Measurements from ENCODE around the gene MED22. TPM values are rescaled to one million over a fixed set of nuclear protein-coding genes. Genes with fewer than 3 reads are reported as not detected.

MED22 gene
- total RNA-seq, 1 donor, result 14.5 TPM

- TF ChIP-seq, protein P1, sequence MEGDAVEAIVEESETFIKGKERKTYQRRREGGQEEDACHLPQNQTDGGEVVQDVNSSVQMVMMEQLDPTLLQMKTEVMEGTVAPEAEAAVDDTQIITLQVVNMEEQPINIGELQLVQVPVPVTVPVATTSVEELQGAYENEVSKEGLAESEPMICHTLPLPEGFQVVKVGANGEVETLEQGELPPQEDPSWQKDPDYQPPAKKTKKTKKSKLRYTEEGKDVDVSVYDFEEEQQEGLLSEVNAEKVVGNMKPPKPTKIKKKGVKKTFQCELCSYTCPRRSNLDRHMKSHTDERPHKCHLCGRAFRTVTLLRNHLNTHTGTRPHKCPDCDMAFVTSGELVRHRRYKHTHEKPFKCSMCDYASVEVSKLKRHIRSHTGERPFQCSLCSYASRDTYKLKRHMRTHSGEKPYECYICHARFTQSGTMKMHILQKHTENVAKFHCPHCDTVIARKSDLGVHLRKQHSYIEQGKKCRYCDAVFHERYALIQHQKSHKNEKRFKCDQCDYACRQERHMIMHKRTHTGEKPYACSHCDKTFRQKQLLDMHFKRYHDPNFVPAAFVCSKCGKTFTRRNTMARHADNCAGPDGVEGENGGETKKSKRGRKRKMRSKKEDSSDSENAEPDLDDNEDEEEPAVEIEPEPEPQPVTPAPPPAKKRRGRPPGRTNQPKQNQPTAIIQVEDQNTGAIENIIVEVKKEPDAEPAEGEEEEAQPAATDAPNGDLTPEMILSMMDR (IDR thresholded peaks at IDR 0.05; ENCODE audit: extremely low read depth, low read depth, low read length), result no peak
- Histone ChIP-seq H3K27ac (ENCODE audit: low read depth, low read length) (no peak overlapping the region), H3K4me3 (ENCODE audit: insufficient read depth, low read length) (no peak overlapping the region), H2AFZ (ENCODE audit: low read length) (no peak overlapping the region), H3K4me2 (ENCODE audit: insufficient read depth, low read length) (no peak overlapping the region), H3K27me3 (ENCODE audit: insufficient read depth, low read length) (peaks cover 10% of the 10 kb centered on the region), H4K20me1 (ENCODE audit: insufficient read depth, low read length) (no peaks in the 10 kb centered on the region), H3K9me3 (ENCODE audit: low read depth, low read length) (no peaks in the 10 kb centered on the region), H3K36me3 (ENCODE audit: insufficient read depth, low read length) (no peaks in the 10 kb centered on the region), H3K79me2 (ENCODE audit: insufficient read depth, low read length) (no peaks in the 10 kb centered on the region), H3K4me1 (ENCODE audit: insufficient read depth, low read length) (no peaks in the 10 kb centered on the region)
- DNase-seq (ENCODE audit: insufficient read length, low spot score, missing footprints), result no peak
Measured at GRCh38 chr9:133304477-133305377, 43.2 kb downstream of the MED22 start.

GRCh38 chr9:133304158-133304470 lies 43.8 kb downstream of the MED22 start:
- H3K4me3 ChIP-seq (ENCODE audit: insufficient read depth, low read length), result no peak overlapping the region
- H3K9me3 ChIP-seq (ENCODE audit: low read depth, low read length), result no peaks in the 10 kb centered on the region
- no peaks in the 10 kb centered on the region for H3K4me1 ChIP-seq (ENCODE audit: insufficient read depth, low read length)
- no peaks in the 10 kb centered on the region for H3K36me3 ChIP-seq (ENCODE audit: insufficient read depth, low read length)
- peaks cover 10% of the 10 kb centered on the region for H3K27me3 ChIP-seq (ENCODE audit: insufficient read depth, low read length)
- H3K79me2 ChIP-seq (ENCODE audit: insufficient read depth, low read length), result no peaks in the 10 kb centered on the region
- no peak for DNase-seq (ENCODE audit: insufficient read length, low spot score, missing footprints)
- no peak overlapping the region for H2AFZ ChIP-seq (ENCODE audit: low read length)
- H3K27ac ChIP-seq (ENCODE audit: low read depth, low read length), result no peak overlapping the region
- no peak overlapping the region for H3K4me2 ChIP-seq (ENCODE audit: insufficient read depth, low read length)
- TF ChIP-seq, protein P1 (IDR thresholded peaks at IDR 0.05; ENCODE audit: extremely low read depth, low read depth, low read length), result no peak
- no peaks in the 10 kb centered on the region for H4K20me1 ChIP-seq (ENCODE audit: insufficient read depth, low read length)

GRCh38 chr9:133303266-133304157 lies 44.4 kb downstream of the MED22 start:
- Histone ChIP-seq H2AFZ (ENCODE audit: low read length) (no peak overlapping the region), H3K4me1 (ENCODE audit: insufficient read depth, low read length) (no peaks in the 10 kb centered on the region), H4K20me1 (ENCODE audit: insufficient read depth, low read length) (no peaks in the 10 kb centered on the region), H3K36me3 (ENCODE audit: insufficient read depth, low read length) (no peaks in the 10 kb centered on the region), H3K27ac (ENCODE audit: low read depth, low read length) (no peak overlapping the region), H3K4me2 (ENCODE audit: insufficient read depth, low read length) (no peak overlapping the region), H3K27me3 (ENCODE audit: insufficient read depth, low read length) (peaks cover 10% of the 10 kb centered on the region), H3K4me3 (ENCODE audit: insufficient read depth, low read length) (no peak overlapping the region), H3K9me3 (ENCODE audit: low read depth, low read length) (no peaks in the 10 kb centered on the region), H3K79me2 (ENCODE audit: insufficient read depth, low read length) (no peaks in the 10 kb centered on the region)
- TF ChIP-seq, protein P1 (IDR thresholded peaks at IDR 0.05; ENCODE audit: extremely low read depth, low read depth, low read length), result no peak
- DNase-seq (ENCODE audit: insufficient read length, low spot score, missing footprints), result no peak
